CD14-positive monocyte (primary cell): ENCODE results near the gene DLG1. TPM values are rescaled to one million over a fixed set of nuclear protein-coding genes. Genes with fewer than 3 reads are reported as not detected.

Experiments used
- DNase-seq, 3 donors: peaks; one replicate each; pipeline ENCODE4 v3.0.0-alpha.2; 2011 to 2022
- H2AFZ ChIP-seq: 2 replicates; pipeline ENCODE4 v1.6.0; 2012; ENCODE audit warnings: mild to moderate bottlenecking, low read depth, low read length, inconsistent platforms; ENCODE audit not compliant: insufficient read depth, poor library complexity, severe bottlenecking
- H3K27ac ChIP-seq, 2 donors: 1 replicate in 1 of 2; 2 replicates in 1 of 2; pipeline ENCODE4 v1.5.1; 2012 to 2013; ENCODE audit warnings: low read length in 2 of 2, control low read depth in 1 of 2, inconsistent platforms in 1 of 2, low read depth in 1 of 2, mild to moderate bottlenecking in 1 of 2
- H3K27me3 ChIP-seq, 2 donors: one replicate each; pipeline versions ENCODE4 v1.6.0 to v1.6.1; 2011 to 2013; ENCODE audit warnings: low read length in 2 of 2; ENCODE audit not compliant: control insufficient read depth in 2 of 2, insufficient read depth in 2 of 2
- H3K36me3 ChIP-seq, 2 donors: replicated peaks in 1 of 2; 1 replicate in 1 of 2; 2 replicates in 1 of 2; pipeline versions ENCODE4 v1.5.1 to v1.6.1; 2012 to 2013; ENCODE audit warnings: low read length in 2 of 2, control low read depth in 1 of 2, inconsistent platforms in 1 of 2, mild to moderate bottlenecking in 1 of 2; ENCODE audit not compliant: insufficient read depth in 2 of 2, control insufficient read depth in 1 of 2
- H3K4me1 ChIP-seq, 2 donors: 1 replicate in 1 of 2; 2 replicates in 1 of 2; pipeline versions ENCODE4 v1.5.1 to v1.6.1; 2012 to 2013; ENCODE audit warnings: low read length in 2 of 2, control low read depth in 1 of 2, inconsistent platforms in 1 of 2, mild to moderate bottlenecking in 1 of 2, moderate library complexity in 1 of 2; ENCODE audit not compliant: insufficient read depth in 2 of 2, control insufficient read depth in 1 of 2
- H3K4me2 ChIP-seq: replicated peaks from 2 replicates; pipeline ENCODE3; 2012; ENCODE audit warnings: low read length, moderate library complexity, mild to moderate bottlenecking; ENCODE audit not compliant: poor library complexity, severe bottlenecking; ENCODE audit errors: extremely low read depth
- H3K4me3 ChIP-seq, 3 experiments: fragments of 200-600 bp in 1 of 3; sonication (generic) in 1 of 3; replicated peaks in 1 of 3; 1 replicate in 2 of 3; 2 replicates in 1 of 3; pipeline ENCODE4 v1.5.1; 2011 to 2013; ENCODE audit warnings: low read length in 3 of 3, mild to moderate bottlenecking in 3 of 3, control low read depth in 2 of 3, low read depth in 2 of 3, inconsistent platforms in 1 of 3, moderate library complexity in 1 of 3
- H3K79me2 ChIP-seq: 2 replicates; pipeline ENCODE4 v1.6.0; 2012; ENCODE audit warnings: mild to moderate bottlenecking, control low read depth, inconsistent platforms, low read length, moderate library complexity; ENCODE audit not compliant: insufficient read depth
- H3K9ac ChIP-seq: 2 replicates; pipeline ENCODE4 v1.6.0; 2017; ENCODE audit warnings: low read length, mild to moderate bottlenecking; ENCODE audit not compliant: insufficient read depth, poor library complexity, severe bottlenecking
- H3K9me3 ChIP-seq, 2 donors: replicated peaks in 1 of 2; 1 replicate in 1 of 2; 2 replicates in 1 of 2; pipeline versions ENCODE4 v1.5.1 to v1.6.1; 2012 to 2013; ENCODE audit warnings: low read length in 2 of 2, control low read depth in 1 of 2; ENCODE audit not compliant: control insufficient read depth in 1 of 2, insufficient read depth in 1 of 2
- H4K20me1 ChIP-seq: 2 replicates; pipeline ENCODE4 v1.6.0; 2012; ENCODE audit warnings: mild to moderate bottlenecking, low read length, control low read depth, moderate library complexity; ENCODE audit not compliant: insufficient read depth
- H3K27ac Mint-ChIP-seq, 7 donors: one replicate each; pipeline ENCODE4 v1.8.0; 2020; ENCODE audit warnings: mild to moderate bottlenecking in 7 of 7, mixed read lengths in 7 of 7, moderate library complexity in 6 of 7, inconsistent platforms in 2 of 7
- H3K27me3 Mint-ChIP-seq, 3 donors: one replicate each; pipeline ENCODE4 v1.8.0; 2021 to 2022; ENCODE audit warnings: low read depth in 3 of 3, mild to moderate bottlenecking in 3 of 3, mixed read lengths in 3 of 3, moderate library complexity in 3 of 3, inconsistent platforms in 1 of 3
- H3K36me3 Mint-ChIP-seq, 2 donors: one replicate each; pipeline ENCODE4 v1.8.0; 2020; ENCODE audit warnings: mixed read lengths in 2 of 2, inconsistent platforms in 1 of 2, mild to moderate bottlenecking in 1 of 2
- H3K4me1 Mint-ChIP-seq: one replicate; pipeline ENCODE4 v1.8.0; 2020; ENCODE audit warnings: mild to moderate bottlenecking, mixed read lengths
- H3K4me3 Mint-ChIP-seq, 2 donors: one replicate each; pipeline ENCODE4 v1.8.0; 2020; ENCODE audit warnings: mild to moderate bottlenecking in 2 of 2, mixed read lengths in 2 of 2, moderate library complexity in 1 of 2
- H3K9me3 Mint-ChIP-seq, 7 donors: one replicate each; pipeline ENCODE4 v1.8.0; 2020 to 2022; ENCODE audit warnings: mixed read lengths in 7 of 7, mild to moderate bottlenecking in 6 of 7, moderate library complexity in 6 of 7, inconsistent platforms in 2 of 7
- WGBS: methylation state at CpG from one replicate; pipeline ENCODE4 v1.1.5; 2013; ENCODE audit warnings: missing lambda C conversion rate; ENCODE audit not compliant: insufficient coverage; 5-methylcytosine and 5-hydroxymethylcytosine counted together
- intact Hi-C, 2 donors: fragments of 100-400 bp; cut with micrococcal nuclease; formaldehyde crosslinking; loops; one replicate each; pipeline versions ENCODE4 v1.15.0 to v1.15.1; 2023
- polyA plus RNA-seq, 3 donors: library from polyadenylated mRNA; depleted of rRNA in 1 of 3; unstranded in 2 of 3; stranded (reverse) in 1 of 3; fragments of 300-500 nt in 2 of 3; fragments of >200 nt in 1 of 3; fragmentation: Illumina TruSeq in 2 of 3; gene quantifications; 1 replicate in 2 of 3; 2 replicates in 1 of 3; pipeline ENCODE4 v1.2.3, GENCODE V29; 2012 to 2021
- TF ChIP-seq, protein P1 (sequence below): fragments of 200-600 bp; IDR thresholded peaks from one replicate; pipeline ENCODE4 v1.8.0; 2022; ENCODE audit warnings: antibody characterized with exemption, mild to moderate bottlenecking

The DLG1 gene
- polyA plus RNA-seq, 3 donors = 6.5 to 21.9 (median 10.2) TPM

DNA sequence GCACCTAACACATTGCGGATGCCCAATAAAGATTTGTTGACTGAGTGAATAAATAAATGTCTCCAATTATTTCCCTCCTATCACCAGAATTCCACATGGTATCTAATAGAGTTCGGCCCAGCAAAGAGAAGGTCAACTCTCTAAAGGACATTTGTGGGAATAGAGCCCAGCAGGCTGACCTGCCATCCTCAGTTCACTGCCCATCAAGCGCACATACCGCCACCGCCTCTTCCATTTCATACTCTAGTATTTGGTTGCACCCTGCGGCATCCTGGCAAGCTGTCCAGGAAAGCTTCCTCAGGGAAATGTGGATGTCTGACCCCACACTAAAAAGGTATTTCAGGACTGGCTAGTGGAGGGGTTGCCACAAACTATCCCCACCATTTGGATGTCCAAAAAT is 29.8 kb upstream of the DLG1 start:
- no peak for DNase-seq
- Histone ChIP-seq H3K4me2 (no peak overlapping the region), H3K4me1 (no peaks in the 10 kb centered on the region), H3K27me3 (no peaks in the 10 kb centered on the region), H3K27ac (no peak overlapping the region), H3K4me3 (no peak overlapping the region), H2AFZ (no peak overlapping the region), H3K36me3 (no peaks in the 10 kb centered on the region), H3K9me3 (no peaks in the 10 kb centered on the region), H3K9ac (no peak overlapping the region), H4K20me1 (no peaks in the 10 kb centered on the region), H3K79me2 (no peaks in the 10 kb centered on the region)
- 93% methylated on average over 3 of the region's 6 CpGs for WGBS
- H3K9me3 Mint-ChIP-seq = no peaks in the 10 kb centered on the region
- peak overlapping the region in 1 of 7 donors; percentile 9 for H3K27ac Mint-ChIP-seq
- intact Hi-C loops = no loop called here
- peaks cover 0 to 16% (median 2%) of the 10 kb centered on the region in 3 donors for H3K27me3 Mint-ChIP-seq
- H3K4me1 Mint-ChIP-seq = no peaks in the 10 kb centered on the region
- no peaks in the 10 kb centered on the region for H3K36me3 Mint-ChIP-seq
- TF ChIP-seq, protein P1, sequence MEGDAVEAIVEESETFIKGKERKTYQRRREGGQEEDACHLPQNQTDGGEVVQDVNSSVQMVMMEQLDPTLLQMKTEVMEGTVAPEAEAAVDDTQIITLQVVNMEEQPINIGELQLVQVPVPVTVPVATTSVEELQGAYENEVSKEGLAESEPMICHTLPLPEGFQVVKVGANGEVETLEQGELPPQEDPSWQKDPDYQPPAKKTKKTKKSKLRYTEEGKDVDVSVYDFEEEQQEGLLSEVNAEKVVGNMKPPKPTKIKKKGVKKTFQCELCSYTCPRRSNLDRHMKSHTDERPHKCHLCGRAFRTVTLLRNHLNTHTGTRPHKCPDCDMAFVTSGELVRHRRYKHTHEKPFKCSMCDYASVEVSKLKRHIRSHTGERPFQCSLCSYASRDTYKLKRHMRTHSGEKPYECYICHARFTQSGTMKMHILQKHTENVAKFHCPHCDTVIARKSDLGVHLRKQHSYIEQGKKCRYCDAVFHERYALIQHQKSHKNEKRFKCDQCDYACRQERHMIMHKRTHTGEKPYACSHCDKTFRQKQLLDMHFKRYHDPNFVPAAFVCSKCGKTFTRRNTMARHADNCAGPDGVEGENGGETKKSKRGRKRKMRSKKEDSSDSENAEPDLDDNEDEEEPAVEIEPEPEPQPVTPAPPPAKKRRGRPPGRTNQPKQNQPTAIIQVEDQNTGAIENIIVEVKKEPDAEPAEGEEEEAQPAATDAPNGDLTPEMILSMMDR = no peak
- no peak overlapping the region for H3K4me3 Mint-ChIP-seq

GRCh38 chr3:197327701-197328100 is 29.3 kb upstream of the DLG1 start:
- Mint-ChIP-seq H3K4me1 (no peaks in the 10 kb centered on the region), H3K36me3 (no peaks in the 10 kb centered on the region), H3K27ac (peak overlapping the region in 2 of 7 donors; percentile 45 to 62), H3K9me3 (no peaks in the 10 kb centered on the region), H3K4me3 (no peak overlapping the region), H3K27me3 (peaks cover 0 to 16% (median 2%) of the 10 kb centered on the region in 3 donors)
- Histone ChIP-seq H3K4me3 (no peak overlapping the region), H3K9ac (no peak overlapping the region), H3K4me1 (no peaks in the 10 kb centered on the region), H3K4me2 (no peak overlapping the region), H2AFZ (no peak overlapping the region), H3K9me3 (no peaks in the 10 kb centered on the region), H3K27ac (no peak overlapping the region), H3K27me3 (no peaks in the 10 kb centered on the region), H4K20me1 (no peaks in the 10 kb centered on the region), H3K79me2 (no peaks in the 10 kb centered on the region), H3K36me3 (no peaks in the 10 kb centered on the region)
- WGBS = 71% methylated on average over 2 of the region's 3 CpGs
- intact Hi-C loops = no loop called here
- TF ChIP-seq, protein P1 = no peak
- DNase-seq = no peak
